Fibroblast of lung (primary cell): ENCODE measurements around the gene KAT2A. TPM values are rescaled to one million over a fixed set of nuclear protein-coding genes. Genes with fewer than 3 reads are reported as not detected.
A peak's percentile ranks its signal among the peaks of the same experiment; 100 is the strongest.

Source experiments
- DNase-seq, 2 donors: peaks; one replicate each; pipeline versions ENCODE4 v3.0.0 to v3.0.0-alpha.2; 2010; ENCODE audit warnings: low read depth in 2 of 2
- H2AFZ ChIP-seq: 2 replicates; pipeline ENCODE4 v1.5.1; 2012; ENCODE audit warnings: low read length, control low read depth, inconsistent platforms
- H3K27ac ChIP-seq: 2 replicates; pipeline ENCODE4 v1.5.1; 2011; ENCODE audit warnings: low read length, control low read depth; ENCODE audit not compliant: insufficient read depth
- H3K27me3 ChIP-seq: 2 replicates; pipeline ENCODE4 v1.5.1; 2011; ENCODE audit warnings: mild to moderate bottlenecking, low read length; ENCODE audit not compliant: control insufficient read depth, insufficient read depth
- H3K36me3 ChIP-seq: 2 replicates; pipeline ENCODE4 v1.5.1; 2011; ENCODE audit warnings: low read length; ENCODE audit not compliant: control insufficient read depth, insufficient read depth
- H3K4me1 ChIP-seq: 2 replicates; pipeline ENCODE4 v1.5.1; 2011; ENCODE audit warnings: low read length; ENCODE audit not compliant: control insufficient read depth, insufficient read depth; ENCODE audit errors: extremely low read depth
- H3K4me2 ChIP-seq: 2 replicates; pipeline ENCODE4 v1.5.1; 2011; ENCODE audit warnings: low read length, control low read depth; ENCODE audit not compliant: insufficient read depth; ENCODE audit errors: extremely low read depth
- H3K4me3 ChIP-seq, 4 experiments: fragments of 200-600 bp in 1 of 4; sonication (generic) in 1 of 4; replicated peaks in 1 of 4; 2 replicates each; pipeline ENCODE4 v1.5.1; 2011 to 2016; ENCODE audit warnings: low read length in 4 of 4, low read depth in 3 of 4, mild to moderate bottlenecking in 3 of 4, control low read depth in 2 of 4, inconsistent platforms in 1 of 4, mixed read lengths in 1 of 4; ENCODE audit not compliant: insufficient read depth in 1 of 4; ENCODE audit errors: control extremely low read depth in 1 of 4
- H3K79me2 ChIP-seq: 2 replicates; pipeline ENCODE4 v1.5.1; 2012; ENCODE audit warnings: mild to moderate bottlenecking, low read length, inconsistent platforms; ENCODE audit not compliant: control insufficient read depth, insufficient read depth
- H3K9ac ChIP-seq: 2 replicates; pipeline ENCODE4 v1.5.1; 2011; ENCODE audit warnings: mild to moderate bottlenecking, low read length, control low read depth; ENCODE audit not compliant: insufficient read depth
- H3K9me3 ChIP-seq: 2 replicates; pipeline ENCODE4 v1.5.1; 2012; ENCODE audit warnings: low read depth, low read length; ENCODE audit not compliant: control insufficient read depth, insufficient read depth
- H4K20me1 ChIP-seq: 2 replicates; pipeline ENCODE4 v1.5.1; 2011; ENCODE audit warnings: low read length; ENCODE audit not compliant: control insufficient read depth, insufficient read depth; ENCODE audit errors: extremely low read depth
- CTCF ChIP-seq, 2 donors: IDR thresholded peaks in 1 of 2; conservative IDR thresholded peaks in 1 of 2; 1 replicate in 1 of 2; 2 replicates in 1 of 2; pipeline ENCODE4 v1.5.1; 2011 to 2012; ENCODE audit warnings: low read length in 2 of 2, control low read depth in 1 of 2, inconsistent platforms in 1 of 2, low read depth in 1 of 2, mild to moderate bottlenecking in 1 of 2
- EZH2 ChIP-seq: IDR thresholded peaks from 2 replicates; pipeline ENCODE4 v1.5.1; 2012; ENCODE audit warnings: low read length, control low read depth, mild to moderate bottlenecking; ENCODE audit errors: missing control alignments
- polyA plus RNA-seq, 2 donors: library from polyadenylated mRNA; depleted of rRNA in 1 of 2; stranded (reverse) in 1 of 2; unstranded in 1 of 2; fragments of >200 nt; gene quantifications; 2 replicates each; pipeline ENCODE4 v1.2.1, GENCODE V29; 2011 to 2012; ENCODE audit warnings: missing spikeins in 1 of 2
- total RNA-seq: library from RNA; depleted of rRNA; stranded (reverse); fragments of >200 nt; gene quantifications from 2 replicates; pipeline ENCODE4 v1.2.1, GENCODE V29; 2014

The KAT2A gene
- total and polyA plus RNA-seq, 2 donors (not counting 1 experiment from before 2014, with no cell fraction given), result 7.8 to 9.1 TPM

DNA sequence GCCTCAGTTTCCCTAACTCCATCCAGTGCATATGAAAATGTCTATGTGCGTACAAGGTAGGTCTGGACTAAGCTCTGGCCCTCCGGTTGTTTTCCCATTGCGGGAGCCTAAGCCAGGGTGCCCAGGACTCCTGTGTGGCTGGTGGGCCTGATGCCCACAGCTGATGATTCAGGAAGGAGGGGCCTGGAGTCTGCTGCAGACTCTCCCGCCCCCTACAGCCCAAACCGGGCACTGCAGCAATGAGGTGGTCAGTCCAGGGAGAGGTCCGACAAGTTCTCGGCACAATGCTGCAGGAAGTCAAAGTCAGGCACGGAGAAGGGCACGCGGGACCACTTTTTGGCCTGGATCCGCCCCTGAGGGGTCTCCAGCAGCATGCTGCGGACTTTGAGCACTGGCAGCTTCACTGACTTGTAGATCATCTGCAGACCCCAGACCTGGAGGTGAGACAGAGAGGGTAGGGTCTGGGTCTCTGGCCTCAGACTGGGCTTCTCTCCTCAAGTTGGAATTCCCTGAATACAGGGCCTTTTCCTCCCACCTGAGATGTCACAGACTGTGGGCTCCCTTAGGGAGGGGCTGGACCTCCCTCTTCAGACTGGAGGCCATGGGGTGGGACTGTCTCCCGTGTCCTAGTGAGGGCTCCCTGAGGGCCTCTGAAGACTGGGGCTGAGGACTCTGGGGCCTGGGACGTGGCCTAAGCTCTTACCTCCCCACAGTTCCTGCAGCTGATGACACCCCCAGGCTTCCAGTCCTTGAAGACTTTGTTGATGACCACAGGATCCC is 19.5 kb downstream of the KAT2A start:
- peak; percentile 82 to 83 for TF ChIP-seq CTCF (conservative IDR thresholded peaks at IDR 0.05 in 1 of 2, IDR thresholded peaks at IDR 0.05 in 1 of 2; ENCODE audit: low read depth in 1 of 2, low read length in 2 of 2)
- no peak for TF ChIP-seq EZH2
- H3K27ac ChIP-seq, result no peak overlapping the region
- H3K4me2 ChIP-seq, result no peak overlapping the region
- H3K9me3 ChIP-seq, result no peaks in the 10 kb centered on the region
- no peaks in the 10 kb centered on the region for H4K20me1 ChIP-seq
- no peaks in the 10 kb centered on the region for H3K36me3 ChIP-seq
- no peak overlapping the region for H3K4me3 ChIP-seq
- no peaks in the 10 kb centered on the region for H3K79me2 ChIP-seq
- peaks cover 15% of the 10 kb centered on the region for H3K27me3 ChIP-seq
- DNase-seq, result peak; percentile 50 to 60
- H2AFZ ChIP-seq, result no peak overlapping the region
- H3K4me1 ChIP-seq, result no peaks in the 10 kb centered on the region
- H3K9ac ChIP-seq, result no peak overlapping the region

- DNase-seq, result no peak
- Histone ChIP-seq H4K20me1 (no peaks in the 10 kb centered on the region), H3K36me3 (no peaks in the 10 kb centered on the region), H3K79me2 (no peaks in the 10 kb centered on the region), H2AFZ (no peak overlapping the region), H3K9ac (no peak overlapping the region), H3K4me3 (no peak overlapping the region), H3K27ac (no peak overlapping the region), H3K9me3 (no peaks in the 10 kb centered on the region), H3K4me2 (no peak overlapping the region), H3K4me1 (no peaks in the 10 kb centered on the region), H3K27me3 (peaks cover 24% of the 10 kb centered on the region)
- TF ChIP-seq EZH2, result no peak
- no peak for TF ChIP-seq CTCF (conservative IDR thresholded peaks at IDR 0.05 in 1 of 2, IDR thresholded peaks at IDR 0.05 in 1 of 2; ENCODE audit: low read depth in 1 of 2, low read length in 2 of 2)
Observed at GRCh38 chr17:42098730-42099399, 22.3 kb downstream of the KAT2A start.

DNA sequence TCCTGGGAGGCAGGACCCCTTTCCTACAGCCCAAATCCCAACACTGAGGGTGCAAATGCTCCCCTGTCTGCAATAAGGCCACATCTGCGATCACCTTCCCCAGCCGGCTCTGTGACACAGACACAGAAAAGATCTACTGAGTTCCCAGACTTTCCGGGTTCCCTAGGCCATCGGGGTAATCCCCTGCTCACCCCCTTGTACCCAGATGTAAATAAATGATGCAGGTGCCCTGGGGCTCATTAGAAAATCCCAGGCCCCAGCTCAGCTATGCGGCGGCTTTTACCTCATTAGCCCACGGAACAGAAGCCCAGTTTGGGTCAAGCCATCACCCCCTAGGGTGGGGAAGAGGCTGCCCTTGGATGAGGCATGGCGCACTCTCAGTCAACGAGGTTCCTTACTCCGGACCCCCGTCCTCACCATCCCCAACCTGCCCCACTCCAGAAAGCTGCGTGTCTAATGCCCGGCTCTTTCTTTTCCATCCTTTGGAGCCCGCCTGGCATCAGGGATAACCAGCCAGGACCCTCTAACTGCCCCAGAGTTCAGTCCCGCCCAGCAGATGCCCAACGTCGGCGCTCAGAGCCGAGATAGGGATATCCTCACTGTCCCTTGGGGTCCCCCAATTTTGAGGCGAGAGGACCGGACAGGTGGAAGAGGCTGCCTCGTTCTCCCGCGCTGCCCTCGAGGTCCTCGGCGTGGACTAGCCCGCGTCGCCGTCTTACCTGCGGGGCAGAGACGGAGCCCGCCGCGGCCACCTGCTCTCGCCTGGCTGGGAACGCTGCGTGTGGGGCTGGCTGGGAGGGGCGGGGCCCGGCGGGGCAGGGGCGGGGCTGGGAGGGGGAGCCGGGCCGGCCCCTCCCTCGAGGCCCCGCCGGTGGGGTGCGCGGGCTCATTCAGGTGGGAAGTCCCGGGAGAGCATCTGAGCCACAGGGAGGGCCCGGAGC is 23.2 kb downstream of the KAT2A start, which contains the start of gene ZNF385C:
ZNF385C (minus strand) TSS at position 783 of the 941 bp plus-strand sequence. CDS start 35,417 bp downstream, outside the sequence.
- no peak within 1 kb of the TSS for H3K9ac ChIP-seq
- H3K4me2 ChIP-seq, result no peak within 1 kb of the TSS
- H3K4me1 ChIP-seq, result no peaks in the 10 kb centered on the region
- no peaks in the 10 kb centered on the region for H3K79me2 ChIP-seq
- no peaks in the 10 kb centered on the region for H3K36me3 ChIP-seq
- no peaks in the 10 kb centered on the region for H4K20me1 ChIP-seq
- H3K9me3 ChIP-seq, result no peaks in the 10 kb centered on the region
- H2AFZ ChIP-seq, result no peak within 1 kb of the TSS
- H3K27me3 ChIP-seq, result peaks cover 24% of the 10 kb centered on the region
- H3K4me3 ChIP-seq, result no peak within 1 kb of the TSS
- no peak within 1 kb of the TSS for H3K27ac ChIP-seq
- TF ChIP-seq CTCF (conservative IDR thresholded peaks at IDR 0.05 in 1 of 2, IDR thresholded peaks at IDR 0.05 in 1 of 2; ENCODE audit: low read depth in 1 of 2, low read length in 2 of 2) (no peak), EZH2 (peak; percentile 82)
- no peak for DNase-seq
